ENCODE results near the gene RDH11. TPM values are rescaled to one million over a fixed set of nuclear protein-coding genes. Genes with fewer than 3 reads are reported as not detected.
"Not testable (repeated sequence)": the region's sequence is repeated elsewhere in the genome, so short reads cannot be mapped to it uniquely, and the experiment has no call there.

The RDH11 gene
- polyA plus RNA-seq, 12 donors, result 38.3 to 391 (median 49.7) TPM

GRCh38 chr14:67709796-67710195 lies 14.2 kb upstream of the RDH11 start:
- DNase-seq, result not testable (repeated sequence)

- DNase-seq, result not testable (repeated sequence)
These were observed 13.8 kb upstream of the RDH11 start for GRCh38 chr14:67709346-67709745.

GRCh38 chr14:67705211-67705610 lies 9.6 kb upstream of the RDH11 start:
- DNase-seq, result no peak

DNA sequence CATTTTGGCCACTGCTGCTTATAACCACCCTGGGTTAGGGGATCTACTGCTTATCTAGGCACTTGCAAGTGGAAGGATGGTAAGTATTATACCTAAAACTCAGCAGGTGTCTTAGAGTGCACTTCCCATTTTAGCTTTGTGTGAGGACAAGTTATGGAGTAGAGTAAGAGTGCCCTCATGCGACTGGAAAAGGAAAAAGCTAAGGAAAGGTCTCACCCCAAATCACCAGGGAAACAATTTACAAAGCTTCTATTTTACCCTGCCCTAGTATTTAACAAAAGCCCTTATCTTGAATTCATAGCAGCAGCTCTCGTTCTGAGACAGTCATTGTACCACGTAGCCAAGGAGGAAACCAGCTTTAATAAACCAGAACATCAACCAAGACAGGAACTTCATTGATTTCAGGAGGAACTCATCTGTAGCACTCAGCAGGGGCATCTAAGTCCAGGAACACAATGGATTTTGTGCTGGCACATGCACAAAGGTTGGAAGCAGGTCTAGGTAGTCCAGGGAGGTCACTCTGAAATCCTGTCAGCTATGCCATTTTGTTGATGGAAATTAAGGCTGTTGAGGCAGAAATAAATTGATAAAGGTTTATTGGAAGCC lies 9.0 kb upstream of the RDH11 start:
- peak; percentile 43 for DNase-seq

GRCh38 chr14:67703997-67704396 lies 8.4 kb upstream of the RDH11 start:
- no peak for DNase-seq

GRCh38 chr14:67701492-67701891 lies 5.9 kb upstream of the RDH11 start, which contains the start of gene RDH12:
RDH12 (plus strand) TSS chr14:67701886; CDS start chr14:67722643, 20,757 bp downstream.
- DNase-seq, result not testable (repeated sequence)

DNA sequence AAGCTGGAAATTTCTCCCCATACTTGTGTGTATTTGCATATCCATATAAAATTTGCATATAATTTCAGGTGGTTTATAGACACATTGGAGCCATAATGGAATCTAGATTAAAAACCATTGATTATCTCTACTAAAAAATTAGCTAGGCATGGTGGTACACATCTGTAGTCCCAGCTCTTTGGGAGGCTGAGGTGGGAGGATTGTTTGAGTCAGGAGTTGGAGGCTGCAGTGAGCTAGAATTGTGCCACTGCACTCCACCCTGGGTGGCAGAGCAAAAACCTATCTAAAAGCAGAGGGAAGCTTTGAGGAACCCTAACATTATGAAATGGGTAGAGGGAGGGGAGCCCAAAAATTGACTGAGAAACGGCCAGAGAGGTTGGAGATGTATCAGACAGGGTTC lies 2.6 kb upstream of the RDH11 start:
- no peak for DNase-seq

DNA sequence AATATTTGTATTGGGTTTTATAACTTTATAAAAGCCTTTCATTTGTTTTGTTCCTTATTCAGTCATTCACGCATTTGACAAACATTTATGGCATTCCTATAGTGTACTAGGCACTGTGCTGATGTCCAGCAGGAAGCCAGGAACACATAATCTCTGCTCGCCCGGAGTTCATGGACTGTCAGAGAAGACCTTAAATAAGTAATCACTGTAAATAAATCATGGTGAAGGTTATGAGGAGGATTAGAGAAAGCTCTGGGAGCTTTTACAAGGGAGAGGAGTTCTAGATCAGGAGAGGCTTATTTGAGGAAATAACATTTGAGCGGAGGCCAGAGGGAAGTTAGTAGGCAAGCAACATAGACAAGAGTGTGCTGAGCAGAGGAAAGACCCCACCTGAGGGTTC lies 1.4 kb upstream of the RDH11 start:
- DNase-seq, result no peak

- DNase-seq, result peak; percentile 79
These were observed 672 bp downstream of the RDH11 start for GRCh38 chr14:67694791-67695393.

GRCh38 chr14:67690011-67690410 lies 5.6 kb downstream of the RDH11 start:
- DNase-seq, result no peak

DNA sequence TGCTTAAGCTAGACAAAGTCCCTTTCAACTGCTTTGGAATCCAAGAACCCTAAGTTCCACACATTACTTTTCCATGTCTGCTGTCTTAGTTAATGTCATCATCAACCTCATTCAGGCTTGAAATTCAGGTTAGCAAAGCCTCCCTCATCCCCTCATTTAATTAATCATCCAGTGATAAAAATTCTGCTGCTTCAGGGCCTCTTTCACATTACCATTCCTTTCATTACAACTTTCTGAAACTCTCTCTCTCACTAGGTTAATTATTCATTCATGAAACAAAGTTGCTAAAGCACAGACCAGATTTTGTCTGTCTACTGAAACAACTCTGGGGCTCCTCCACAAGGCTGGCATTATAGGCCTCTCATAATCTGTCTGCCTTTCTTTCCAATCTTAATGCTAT lies 11.7 kb downstream of the RDH11 start:
- no peak for DNase-seq

GRCh38 chr14:67680941-67681340 lies 14.6 kb downstream of the RDH11 start:
- DNase-seq, result no peak

DNA sequence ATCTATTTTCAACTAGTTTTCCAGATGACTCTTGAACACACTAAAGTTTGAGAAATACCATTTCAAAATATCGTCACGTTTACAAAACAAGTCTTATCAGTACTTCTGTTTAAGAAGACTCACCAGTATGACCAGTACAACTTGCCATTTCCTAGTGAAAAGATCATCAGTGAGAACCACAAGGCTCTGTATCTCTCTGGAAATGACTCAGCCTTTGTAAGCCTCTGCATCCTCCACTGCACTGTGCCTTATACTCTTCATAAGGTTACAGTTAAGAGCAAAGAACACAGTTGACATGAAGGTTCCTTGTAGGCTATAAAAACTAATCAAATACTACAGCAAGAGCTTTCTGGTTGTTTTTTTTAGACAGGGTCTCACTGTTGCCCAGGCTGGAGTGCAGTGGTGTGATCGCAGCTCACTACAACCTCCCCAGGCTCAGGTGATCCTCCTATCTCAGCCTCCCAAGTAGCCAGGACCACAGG lies 15.4 kb downstream of the RDH11 start:
- DNase-seq, result no peak

DNA sequence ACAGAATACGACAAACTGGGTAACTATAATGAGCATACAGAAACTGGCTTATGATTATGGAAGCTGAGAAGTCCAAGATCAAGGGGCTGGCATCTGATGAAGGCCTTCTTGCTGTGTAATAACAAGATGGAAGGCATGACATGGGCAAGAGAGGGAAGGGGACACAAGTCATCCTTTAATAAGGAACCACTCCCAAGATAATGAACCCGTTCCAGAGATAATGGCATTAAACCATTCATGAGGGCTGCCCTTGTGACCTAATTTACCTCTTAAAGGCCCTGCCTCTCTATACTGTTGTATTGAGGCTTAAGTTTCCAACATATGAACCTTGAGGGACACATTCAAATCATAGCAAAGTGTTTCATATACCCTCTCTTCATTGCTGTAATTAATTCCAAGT lies 16.6 kb downstream of the RDH11 start:
- no peak for DNase-seq

DNA sequence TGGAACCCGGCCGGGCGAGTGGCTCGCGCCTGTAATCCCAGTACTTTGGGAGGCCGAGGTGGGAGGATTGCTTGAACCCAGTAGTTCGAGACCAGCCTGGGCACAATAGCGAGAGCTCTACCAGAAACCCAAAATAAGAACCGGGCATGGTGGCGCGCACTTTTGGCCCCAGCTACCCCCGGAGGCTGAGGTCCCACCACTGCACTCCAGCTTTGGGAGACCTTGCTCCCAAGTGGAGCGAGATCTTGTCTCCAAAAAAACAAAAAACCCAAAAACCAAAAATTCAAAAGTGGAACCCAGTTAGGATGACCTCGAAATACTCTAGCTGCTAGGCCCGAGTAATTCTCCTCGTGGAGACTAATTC lies 20.4 kb downstream of the RDH11 start:
- no peak for DNase-seq

GRCh38 chr14:67674480-67675218 lies 20.9 kb downstream of the RDH11 start, which contains the start of gene VTI1B:
VTI1B (minus strand) TSS chr14:67674632; CDS start chr14:67674489, 143 bp downstream.
- DNase-seq, result peak; percentile 91

GRCh38 chr14:67674139-67674479 lies 21.5 kb downstream of the RDH11 start:
- DNase-seq, result peak; percentile 57

GRCh38 chr14:67673451-67673850 lies 22.1 kb downstream of the RDH11 start:
- no peak for DNase-seq

DNA sequence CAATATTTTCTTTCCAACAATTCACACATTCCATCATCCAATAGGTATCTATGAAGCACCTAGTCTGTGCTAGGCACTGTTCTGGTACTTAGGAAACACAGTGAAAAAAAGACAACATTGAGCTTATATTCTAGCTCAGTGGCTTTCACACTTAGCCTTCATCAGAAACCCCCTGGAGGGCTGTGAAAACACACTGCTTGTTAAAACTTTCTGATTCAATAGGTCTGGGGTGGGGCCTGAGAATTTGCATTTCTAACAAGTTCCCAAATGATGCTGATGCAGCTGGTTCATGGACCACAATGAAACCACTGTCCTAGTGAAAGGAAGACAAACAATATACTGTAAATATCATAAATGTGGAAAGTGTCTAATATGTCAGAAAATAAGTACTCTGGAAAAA lies 27.0 kb downstream of the RDH11 start:
- no peak for DNase-seq

DNA sequence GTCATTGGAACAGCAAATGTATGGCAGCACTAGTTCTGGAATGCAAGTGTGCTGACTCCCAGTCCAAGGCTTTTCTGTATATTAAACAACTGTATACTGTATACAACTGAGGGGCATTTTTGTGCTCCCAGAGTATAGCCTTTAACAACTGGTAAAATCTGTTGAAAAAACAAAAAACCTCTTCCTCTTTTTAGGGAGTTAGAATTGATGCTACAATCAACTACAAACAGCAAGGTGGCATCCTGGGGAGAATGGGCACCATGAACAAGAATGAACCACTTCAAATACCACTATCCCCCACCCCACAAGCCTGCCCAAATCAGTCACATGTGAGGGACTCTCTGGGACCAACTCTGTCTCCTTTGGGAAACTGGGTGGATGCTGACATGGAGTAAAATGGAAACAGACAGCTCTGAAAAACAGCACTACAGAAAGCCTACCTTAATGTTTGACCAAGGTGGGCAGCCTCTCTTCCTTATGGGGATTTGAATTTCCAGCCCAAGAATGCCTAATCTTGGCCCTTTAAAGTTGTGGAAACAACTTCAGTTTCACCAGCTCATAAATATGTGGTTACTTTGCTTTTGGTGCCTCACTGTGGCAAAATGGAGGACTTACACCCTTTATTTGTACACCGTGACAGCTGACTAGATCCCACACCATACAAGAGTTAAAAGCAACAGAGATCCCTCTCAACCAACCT lies 28.7 kb downstream of the RDH11 start:
- peak; percentile 25 for DNase-seq

GRCh38 chr14:67665868-67666267 lies 29.7 kb downstream of the RDH11 start:
- DNase-seq, result no peak

DNA sequence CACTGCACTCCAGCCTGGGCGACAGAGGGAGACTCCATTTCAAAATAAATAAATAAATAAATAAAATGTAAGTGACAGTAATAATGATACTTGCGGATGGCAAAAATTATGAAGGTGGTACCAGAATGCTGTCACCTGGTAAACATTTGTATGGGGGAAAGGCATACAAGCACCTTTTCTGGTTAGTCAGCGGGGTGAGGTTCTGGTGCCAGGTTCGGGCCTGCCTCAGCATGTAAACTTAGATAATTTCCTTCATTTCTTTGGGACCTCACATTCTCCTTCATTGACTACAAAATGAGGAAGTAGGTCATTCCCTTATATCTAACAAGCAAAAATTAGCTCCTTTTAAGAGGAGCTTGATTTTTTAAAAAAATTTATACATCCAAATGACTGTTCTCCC lies 31.9 kb downstream of the RDH11 start:
- no peak for DNase-seq

Data from muscle of arm (tissue), 12 donors.